Muscle of arm (tissue), 12 donors: ENCODE data around the gene HOXD9. TPM values are rescaled to one million over a fixed set of nuclear protein-coding genes. Genes with fewer than 3 reads are reported as not detected.

Source experiments
- DNase-seq: peaks from one replicate; pipeline ENCODE4 v3.0.0-alpha.2; 2013
- polyA plus RNA-seq, 12 donors: library from polyadenylated mRNA; unstranded; fragments of 120-200 nt; gene quantifications; one replicate each; pipeline ENCODE4 v1.2.1, GENCODE V29; 2013; ENCODE audit not compliant: insufficient read length in 12 of 12

The HOXD9 gene
- polyA plus RNA-seq, 12 donors = 3.5 to 12.5 (median 6.0) TPM; not detected in 1

DNA sequence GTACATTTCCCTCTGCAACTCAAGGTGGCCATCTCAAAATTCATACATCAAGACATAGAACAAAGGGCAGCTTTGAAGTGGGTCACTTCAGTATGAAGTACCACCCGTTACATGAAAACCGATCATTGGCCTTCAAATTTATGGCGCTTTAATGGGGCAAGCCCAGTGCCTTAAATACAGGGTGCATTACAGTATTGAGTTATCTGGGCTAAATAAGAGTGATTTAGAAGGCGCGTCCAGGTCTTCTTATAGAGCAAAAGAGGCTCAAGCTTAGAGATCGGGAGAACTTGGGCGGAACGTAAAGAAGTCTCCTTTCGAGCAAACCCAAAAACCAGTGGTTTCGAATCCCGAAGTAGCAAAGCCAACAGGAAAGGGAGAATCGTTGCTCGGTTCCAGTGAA, 41.7 kb downstream of the HOXD9 start:
- DNase-seq = no peak

- no peak for DNase-seq
These were observed 42.3 kb downstream of the HOXD9 start for GRCh38 chr2:176164611-176165369.

DNA sequence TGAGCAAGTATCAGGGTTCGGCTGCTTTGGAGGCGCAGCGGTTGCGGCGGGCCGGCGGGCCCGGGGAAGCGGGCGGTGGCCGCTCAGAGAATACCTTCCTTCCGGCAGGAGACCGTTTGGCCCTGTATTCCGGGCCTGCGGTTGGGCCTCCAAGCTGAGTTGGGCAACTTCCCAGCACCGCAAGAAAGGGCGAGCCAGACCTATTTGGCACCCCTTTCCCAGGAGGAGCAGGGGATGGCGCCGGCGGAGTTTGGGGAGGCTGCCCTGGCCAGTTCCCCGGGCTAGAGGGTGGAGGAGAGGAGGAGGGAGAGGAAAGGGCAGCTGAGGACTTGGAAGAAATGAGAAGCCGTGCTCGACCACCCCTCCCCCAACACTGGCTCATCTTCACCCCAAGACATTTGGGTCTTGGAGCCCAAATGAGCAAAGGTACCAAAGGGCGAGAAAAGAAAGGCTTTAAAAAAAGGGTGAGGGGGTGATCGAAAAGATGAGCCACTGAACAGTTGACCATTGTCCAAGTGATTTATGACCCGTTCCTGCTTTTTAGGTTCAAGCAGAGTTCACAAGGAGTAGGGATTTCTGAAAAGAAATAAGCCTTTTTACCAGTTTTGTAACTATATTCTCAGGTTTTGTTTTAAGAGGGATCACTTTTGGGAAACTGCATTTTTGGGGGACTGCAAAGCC, 43.0 kb downstream of the HOXD9 start:
- DNase-seq = no peak

DNA sequence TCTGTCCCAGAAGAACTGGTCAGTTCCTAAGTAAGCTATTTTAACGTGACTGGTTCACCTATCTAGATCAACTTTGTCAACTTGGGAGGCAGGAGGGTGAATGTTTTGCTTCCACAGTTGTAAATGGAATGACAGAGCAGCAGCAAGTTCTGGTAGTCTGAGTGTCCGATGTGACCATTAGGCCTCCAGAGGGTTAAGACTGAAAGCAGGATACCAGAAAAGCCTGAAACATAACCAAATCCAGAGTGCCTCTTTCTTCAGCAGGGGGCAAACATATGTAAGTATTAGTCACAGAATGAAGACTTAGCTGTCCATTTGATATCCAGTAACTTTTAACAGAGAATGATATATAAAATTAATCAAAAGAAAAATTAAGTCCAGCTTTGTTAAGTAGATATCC, 43.8 kb downstream of the HOXD9 start:
- DNase-seq = no peak

DNA sequence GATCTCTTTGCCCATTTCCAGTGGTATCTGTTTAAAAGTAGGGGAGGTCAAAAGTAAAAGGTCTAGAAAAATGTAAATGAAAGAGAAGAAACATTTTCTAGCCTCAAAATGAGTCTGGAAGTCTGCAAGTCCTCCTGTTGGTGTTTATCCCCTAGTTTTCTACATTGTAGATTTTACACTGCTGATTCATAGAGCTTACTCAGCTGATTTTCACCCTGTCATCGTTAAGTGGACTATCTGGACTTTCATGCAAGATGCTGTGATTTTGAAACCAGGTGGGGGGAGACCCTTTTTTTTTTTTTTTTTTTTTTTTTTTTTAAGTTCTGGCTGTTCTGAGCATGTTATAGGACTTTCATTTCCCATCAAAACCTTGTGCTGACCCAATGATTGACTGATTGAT, 44.9 kb downstream of the HOXD9 start:
- no peak for DNase-seq

DNA sequence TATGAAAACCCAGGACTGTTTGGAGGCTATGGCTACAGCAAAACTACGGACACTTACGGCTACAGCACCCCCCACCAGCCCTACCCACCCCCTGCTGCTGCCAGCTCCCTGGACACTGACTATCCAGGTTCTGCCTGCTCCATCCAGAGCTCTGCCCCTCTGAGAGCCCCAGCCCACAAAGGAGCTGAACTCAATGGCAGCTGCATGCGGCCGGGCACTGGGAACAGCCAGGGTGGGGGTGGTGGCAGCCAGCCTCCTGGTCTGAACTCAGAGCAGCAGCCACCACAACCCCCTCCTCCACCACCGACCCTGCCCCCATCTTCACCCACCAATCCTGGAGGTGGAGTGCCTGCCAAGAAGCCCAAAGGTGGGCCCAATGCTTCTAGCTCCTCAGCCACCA, 46.7 kb downstream of the HOXD9 start:
- no peak for DNase-seq

GRCh38 chr2:176169711-176170110, 47.2 kb downstream of the HOXD9 start:
- no peak for DNase-seq

- no peak for DNase-seq
These were observed 48.2 kb downstream of the HOXD9 start for GRCh38 chr2:176170602-176171305.

DNA sequence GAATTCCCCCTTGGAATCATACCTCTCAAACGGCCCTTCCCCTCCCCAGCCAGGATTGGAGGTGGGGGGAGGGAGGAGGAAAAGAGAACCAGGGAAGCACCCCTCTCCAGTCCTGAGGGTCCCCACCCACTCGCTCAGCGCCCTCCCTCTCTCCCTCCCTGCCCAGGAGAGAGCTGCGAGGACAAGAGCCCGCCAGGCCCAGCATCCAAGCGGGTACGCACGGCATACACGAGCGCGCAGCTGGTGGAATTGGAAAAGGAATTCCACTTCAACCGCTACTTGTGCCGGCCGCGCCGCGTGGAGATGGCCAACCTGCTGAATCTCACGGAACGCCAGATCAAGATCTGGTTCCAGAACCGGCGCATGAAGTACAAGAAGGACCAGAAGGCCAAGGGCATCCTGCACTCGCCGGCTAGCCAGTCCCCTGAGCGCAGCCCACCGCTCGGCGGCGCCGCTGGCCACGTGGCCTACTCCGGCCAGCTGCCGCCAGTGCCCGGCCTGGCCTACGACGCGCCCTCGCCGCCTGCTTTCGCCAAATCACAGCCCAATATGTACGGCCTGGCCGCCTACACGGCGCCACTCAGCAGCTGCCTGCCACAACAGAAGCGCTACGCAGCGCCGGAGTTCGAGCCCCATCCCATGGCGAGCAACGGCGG, 49.0 kb downstream of the HOXD9 start:
- DNase-seq = no peak

DNA sequence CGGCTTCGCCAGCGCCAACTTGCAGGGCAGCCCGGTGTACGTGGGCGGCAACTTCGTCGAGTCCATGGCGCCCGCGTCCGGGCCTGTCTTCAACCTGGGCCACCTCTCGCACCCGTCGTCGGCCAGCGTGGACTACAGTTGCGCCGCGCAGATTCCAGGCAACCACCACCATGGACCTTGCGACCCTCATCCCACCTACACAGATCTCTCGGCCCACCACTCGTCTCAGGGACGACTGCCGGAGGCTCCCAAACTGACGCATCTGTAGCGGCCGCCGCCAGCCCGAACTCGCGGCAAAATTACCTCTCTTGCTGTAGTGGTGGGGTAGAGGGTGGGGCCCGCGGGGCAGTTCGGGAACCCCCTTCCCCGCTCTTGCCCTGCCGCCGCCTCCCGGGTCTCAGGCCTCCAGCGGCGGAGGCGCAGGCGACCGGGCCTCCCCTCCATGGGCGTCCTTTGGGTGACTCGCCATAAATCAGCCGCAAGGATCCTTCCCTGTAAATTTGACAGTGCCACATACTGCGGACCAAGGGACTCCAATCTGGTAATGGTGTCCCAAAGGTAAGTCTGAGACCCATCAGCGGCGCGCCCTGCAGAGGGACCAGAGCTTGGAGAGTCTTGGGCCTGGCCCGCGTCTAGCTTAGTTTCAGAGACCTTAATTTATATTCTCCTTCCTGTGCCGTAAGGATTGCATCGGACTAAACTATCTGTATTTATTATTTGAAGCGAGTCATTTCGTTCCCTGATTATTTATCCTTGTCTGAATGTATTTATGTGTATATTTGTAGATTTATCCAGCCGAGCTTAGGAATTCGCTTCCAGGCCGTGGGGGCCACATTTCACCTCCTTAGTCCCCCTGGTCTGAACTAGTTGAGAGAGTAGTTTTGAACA, 49.7 kb downstream of the HOXD9 start:
- no peak for DNase-seq

DNA sequence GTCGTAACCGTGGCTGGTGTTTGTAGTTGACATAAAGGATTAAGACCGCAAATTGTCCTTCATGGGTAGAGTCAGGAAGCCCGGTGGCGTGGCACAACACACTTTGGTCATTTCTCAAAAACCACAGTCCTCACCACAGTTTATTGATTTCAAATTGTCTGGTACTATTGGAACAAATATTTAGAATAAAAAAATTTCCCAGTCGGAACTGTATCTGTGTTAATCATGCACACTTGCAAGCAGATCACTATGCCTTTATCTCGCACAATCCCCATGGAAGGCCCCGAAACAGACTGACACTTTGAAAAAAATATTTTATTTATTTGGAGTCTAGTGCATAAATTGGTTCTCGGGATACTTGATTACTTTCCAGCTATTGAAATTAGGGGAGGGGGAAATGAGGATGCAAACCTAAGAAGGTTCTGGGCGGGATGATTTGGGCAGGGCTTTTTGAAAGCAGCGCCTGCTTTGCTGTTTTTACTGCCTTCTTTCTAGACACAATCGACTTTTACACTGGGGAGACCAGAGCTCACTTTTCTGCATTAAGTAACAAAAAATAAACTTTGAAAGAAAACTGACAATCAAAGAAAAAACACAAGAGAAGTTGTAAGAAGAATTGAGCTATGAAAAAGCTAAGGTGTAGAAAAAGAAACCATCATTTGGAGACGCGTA, 50.5 kb downstream of the HOXD9 start:
- no peak for DNase-seq

- no peak for DNase-seq
These were observed 51.3 kb downstream of the HOXD9 start for GRCh38 chr2:176173567-176174381.

- DNase-seq = no peak
These were observed 51.9 kb downstream of the HOXD9 start for GRCh38 chr2:176174382-176174823.

Other genes starting within 250 kb of the HOXD9 start
- 10 to 100 TPM; 17.2 to 54.3 (median 42.7) TPM for gene LNPK, start 120.5 kb upstream of the HOXD9 start, polyA plus RNA-seq
- gene EVX2, start 38.8 kb upstream of the HOXD9 start, polyA plus RNA-seq = under 1 TPM in 2 of 12 donors, not detected in 10; 0.04 TPM
- gene HOXD13, start 30.0 kb upstream of the HOXD9 start, polyA plus RNA-seq = 1 to 10 TPM in 1 of 12 donors, under 1 TPM in 4, not detected in 7; 0.30 to 2.5 (median 0.63) TPM
- under 1 TPM in 2 of 12 donors, not detected in 10; 0.15 to 0.37 TPM for gene HOXD12, start 22.9 kb upstream of the HOXD9 start, polyA plus RNA-seq
- gene HOXD11, start 15.4 kb upstream of the HOXD9 start, polyA plus RNA-seq = 1 to 10 TPM in 5 of 12 donors, under 1 TPM in 3, not detected in 4; 0.17 to 6.9 (median 2.0) TPM
- 10 to 100 TPM in 1 of 12 donors, 1 to 10 TPM in 4, under 1 TPM in 4, not detected in 3; 0.33 to 21.6 (median 3.4) TPM for gene HOXD10, start 5.9 kb upstream of the HOXD9 start, polyA plus RNA-seq
- 10 to 100 TPM in 11 of 12 donors, not detected in 1; 27.3 to 47.7 (median 42.5) TPM for gene HOXD8, start 7.0 kb downstream of the HOXD9 start, polyA plus RNA-seq
- 10 to 100 TPM in 3 of 12 donors, 1 to 10 TPM in 8, not detected in 1; 4.9 to 14.8 (median 5.9) TPM for gene HOXD4, start 28.8 kb downstream of the HOXD9 start, polyA plus RNA-seq
- 1 to 10 TPM in 10 of 12 donors, not detected in 2; 1.8 to 4.8 (median 2.4) TPM for gene HOXD3, start 34.6 kb downstream of the HOXD9 start, polyA plus RNA-seq
- 1 to 10 TPM in 8 of 12 donors, under 1 TPM in 2, not detected in 2; 0.85 to 2.6 (median 1.4) TPM for gene HOXD1, start 65.9 kb downstream of the HOXD9 start, polyA plus RNA-seq
- gene MTX2, start 146.7 kb downstream of the HOXD9 start, polyA plus RNA-seq = 10 to 100 TPM in 11 of 12 donors, not detected in 1; 47.9 to 66.8 (median 60.2) TPM